GM19351 (cell line): ENCODE results near the gene TERT.
"Not testable (repeated sequence)": the region's sequence is repeated elsewhere in the genome, so short reads cannot be mapped to it uniquely, and the experiment has no call there.

ENCODE experiments used
- ATAC-seq: cut with Tn5 transposase; IDR thresholded peaks from one replicate; pipeline ENCODE4 v1.9.1; 2021; ENCODE audit warnings: mild to moderate bottlenecking, moderate library complexity; ENCODE audit not compliant: unreplicated experiment

The TERT gene

DNA sequence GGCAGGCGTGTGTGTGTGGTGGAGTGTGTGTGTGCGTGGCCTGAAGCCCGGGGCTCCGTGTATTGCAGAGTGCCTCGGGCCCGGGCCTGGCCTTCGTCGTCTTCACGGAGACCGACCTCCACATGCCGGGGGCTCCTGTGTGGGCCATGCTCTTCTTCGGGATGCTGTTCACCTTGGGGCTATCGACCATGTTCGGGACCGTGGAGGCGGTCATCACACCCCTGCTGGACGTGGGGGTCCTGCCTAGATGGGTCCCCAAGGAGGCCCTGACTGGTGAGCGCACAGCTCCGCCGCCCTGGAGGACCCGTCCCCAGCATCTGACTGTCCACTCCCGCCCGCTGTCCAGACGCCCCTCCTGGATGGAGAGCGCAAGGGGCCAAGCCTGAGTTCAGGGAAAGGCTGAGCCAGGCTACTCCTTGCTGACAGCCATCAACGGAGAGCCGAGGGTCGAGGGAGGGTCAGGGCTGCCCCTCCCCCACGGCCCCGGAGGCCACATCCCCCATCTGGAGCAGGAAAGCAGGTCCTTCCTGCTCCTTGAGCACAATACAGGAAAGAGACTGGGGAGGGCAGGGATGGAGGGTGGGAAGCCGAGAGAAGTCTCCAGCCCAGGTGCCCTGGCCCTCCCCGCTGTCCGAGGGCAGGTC lies 51.3 kb downstream of the TERT start:
- ATAC-seq = no peak

DNA sequence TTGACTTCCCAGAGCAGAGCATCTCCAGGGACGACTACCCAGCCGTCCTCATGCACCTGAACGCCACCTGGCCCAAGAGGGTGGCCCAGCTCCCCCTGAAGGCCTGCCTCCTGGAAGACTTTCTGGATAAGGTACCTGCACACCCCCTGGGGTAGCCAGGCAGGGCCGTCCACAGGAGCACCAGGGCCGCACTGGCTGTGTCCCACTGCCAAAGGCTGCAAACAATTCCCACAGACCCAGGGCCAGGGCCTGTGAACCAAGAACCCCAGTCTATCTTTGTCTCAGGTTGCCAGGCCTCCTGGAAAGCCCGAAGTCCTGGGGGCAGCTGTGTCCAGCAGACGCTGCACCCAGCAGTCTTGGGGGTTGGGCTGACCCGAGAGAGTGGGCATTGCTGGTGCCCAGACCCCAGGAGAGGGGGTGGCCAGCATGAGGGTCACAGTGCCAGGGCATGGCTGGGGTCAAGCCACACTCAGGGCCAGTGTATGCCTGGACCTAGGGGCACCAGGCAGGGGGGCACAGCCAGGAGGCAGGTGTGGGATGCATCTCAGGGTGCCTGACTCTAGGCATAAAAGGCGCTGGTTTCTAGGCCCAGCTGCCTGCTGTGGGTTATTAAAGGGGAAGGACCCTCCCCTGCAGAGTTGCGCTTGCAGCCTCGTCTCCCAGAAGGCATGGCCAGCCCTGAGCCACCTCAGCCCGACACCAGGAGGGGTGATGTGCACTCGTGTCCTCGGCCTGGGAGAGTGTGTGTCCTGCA lies 52.0 kb downstream of the TERT start:
- ATAC-seq = no peak

DNA sequence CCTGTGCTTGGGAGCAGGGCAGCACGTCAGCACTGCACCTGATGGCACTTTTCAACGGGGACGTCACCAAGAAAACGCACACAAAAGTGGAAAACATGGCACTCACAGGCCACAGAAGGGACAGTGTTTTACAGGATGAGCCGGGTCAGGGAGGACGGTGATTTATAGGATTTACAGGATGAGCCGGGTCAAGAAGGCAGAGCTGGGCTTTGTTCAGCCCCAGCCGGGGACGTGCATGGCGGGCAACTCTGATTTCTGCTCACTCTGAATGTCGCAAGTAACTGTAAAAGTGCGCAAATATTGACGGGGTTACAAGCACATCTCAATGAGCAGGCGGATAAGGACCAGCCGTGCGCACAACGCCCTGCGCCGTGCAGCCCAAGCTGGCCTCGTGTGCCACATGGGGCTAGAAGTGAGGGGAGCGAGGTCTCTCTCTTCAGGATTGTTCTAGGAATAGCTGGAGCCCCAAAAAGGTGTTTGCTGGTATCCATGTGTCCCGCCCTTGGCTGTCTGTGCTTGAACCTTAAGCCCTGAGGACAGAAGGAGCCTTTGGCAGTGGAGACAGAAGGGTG lies 53.3 kb downstream of the TERT start:
- no peak for ATAC-seq

DNA sequence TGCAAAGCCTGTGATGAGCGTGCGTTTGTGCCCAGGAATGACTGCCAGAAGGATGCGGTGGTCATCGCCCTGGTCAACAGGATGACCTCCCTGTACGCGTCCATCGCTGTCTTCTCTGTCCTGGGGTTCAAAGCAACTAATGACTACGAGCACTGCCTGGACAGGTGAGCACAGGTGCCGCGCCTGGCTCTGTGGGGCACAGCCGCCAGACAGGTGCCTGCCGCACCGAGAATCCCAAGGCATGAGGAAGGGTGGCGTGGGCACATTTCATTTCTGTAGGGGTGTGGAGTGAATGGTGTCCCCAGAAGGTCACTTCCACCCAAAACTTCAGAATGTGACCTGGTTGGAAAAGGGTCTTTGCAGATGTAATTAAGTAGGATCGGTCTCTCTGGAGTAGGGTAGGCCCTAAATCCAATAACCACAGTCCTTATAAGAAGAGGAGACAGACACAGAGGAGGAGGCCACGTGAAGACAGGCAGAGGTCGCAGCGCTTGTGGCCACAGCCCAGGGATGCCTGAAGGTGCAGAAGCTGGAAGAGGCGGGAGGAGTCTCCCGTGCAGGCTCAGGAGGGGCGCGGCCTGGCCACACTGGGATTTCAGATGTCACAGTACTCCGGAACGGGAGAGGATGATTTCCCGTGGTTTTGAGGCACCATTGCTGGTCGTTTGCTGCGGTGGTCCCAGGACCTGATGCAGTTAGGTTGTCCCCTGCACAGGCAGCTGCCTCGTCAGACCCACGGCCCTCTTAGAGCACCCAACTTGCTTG lies 54.2 kb downstream of the TERT start:
- no peak for ATAC-seq

DNA sequence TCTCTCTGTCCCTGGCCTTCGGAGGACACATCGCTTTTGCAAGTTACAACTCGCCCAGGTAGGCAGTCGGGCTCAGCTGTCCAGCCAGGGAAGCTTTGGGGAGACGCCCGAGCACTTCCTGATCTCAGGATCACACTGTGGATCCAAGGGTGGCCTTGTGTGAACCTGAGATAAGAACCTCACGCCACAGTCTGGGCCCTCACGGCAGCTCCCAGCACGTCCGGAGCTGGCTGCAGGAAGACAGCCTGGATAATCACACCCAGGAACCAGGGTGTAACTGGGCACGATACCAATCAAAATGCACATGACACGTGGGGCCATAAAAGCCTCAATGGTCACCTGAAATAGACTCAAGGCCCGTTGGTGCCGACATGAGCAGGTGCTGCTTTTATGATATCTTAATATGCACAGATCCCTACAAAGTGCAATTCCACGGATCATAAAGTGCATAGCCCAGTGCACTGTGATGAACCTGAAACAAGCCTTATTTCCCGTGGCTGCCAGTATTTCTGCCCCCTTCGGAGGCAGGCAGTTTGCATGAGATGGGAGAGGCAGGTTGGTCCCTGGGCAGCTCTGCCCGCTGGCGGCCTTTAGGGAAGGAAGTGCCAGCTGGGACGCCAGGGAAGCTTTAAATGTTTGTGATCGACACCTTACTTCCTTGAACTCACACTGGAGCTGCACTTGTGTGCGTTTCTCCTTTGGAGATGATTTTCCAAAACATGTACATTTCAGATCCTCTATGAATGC lies 55.2 kb downstream of the TERT start:
- no peak for ATAC-seq

DNA sequence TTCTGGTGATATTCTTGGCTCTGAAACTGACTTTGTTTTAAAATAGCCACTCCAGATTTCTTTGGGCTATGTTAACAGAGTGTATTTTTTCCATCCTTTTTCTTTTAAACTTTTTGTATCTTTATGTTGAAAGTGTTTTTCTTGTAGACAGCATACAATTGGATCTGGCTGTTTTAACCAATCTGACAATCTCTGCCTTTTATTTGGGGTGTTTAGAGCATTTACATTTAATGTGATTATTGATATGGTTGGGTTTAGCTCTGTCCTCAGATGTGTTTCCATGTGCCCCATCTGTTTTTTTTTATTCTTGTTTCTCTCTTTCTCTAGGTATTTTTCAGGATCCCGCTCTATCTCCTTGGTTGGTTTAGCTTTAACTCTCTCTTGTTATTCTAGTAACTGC lies 59.0 kb downstream of the TERT start:
- ATAC-seq = no peak

DNA sequence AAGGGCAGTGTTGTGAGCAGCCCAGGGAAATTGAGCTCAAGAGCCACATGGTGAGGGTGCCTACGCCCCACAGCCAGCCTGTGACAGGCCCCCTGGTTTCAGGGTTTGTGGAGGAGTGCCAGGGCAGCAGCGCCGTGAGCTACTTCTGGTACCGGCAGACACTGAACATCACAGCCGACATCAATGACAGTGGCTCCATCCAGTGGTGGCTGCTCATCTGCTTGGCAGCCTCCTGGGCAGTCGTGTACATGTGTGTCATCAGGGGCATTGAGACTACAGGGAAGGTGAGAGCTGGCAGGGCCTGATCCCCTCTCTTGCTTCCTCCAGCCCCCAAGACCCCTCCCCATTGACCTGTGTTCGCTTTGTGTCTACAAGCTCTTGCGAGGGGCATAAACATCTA lies 59.5 kb downstream of the TERT start:
- ATAC-seq = no peak

DNA sequence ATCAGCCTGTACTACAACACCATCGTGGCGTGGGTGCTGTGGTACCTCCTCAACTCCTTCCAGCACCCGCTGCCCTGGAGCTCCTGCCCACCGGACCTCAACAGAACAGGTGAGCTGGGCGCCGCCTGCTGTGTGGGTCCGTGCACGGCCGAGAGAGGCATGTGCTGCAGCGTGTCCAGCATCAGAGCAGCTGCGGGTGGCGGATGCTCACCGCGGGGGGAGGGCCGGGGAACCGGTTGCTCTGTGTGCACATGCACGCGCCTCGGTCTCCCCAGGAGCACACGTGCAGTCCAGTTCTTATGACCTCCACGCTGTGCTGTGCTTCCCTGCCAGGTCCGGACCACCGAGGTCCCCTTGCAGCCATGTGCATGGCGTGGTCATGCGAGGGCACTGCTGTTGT lies 62.1 kb downstream of the TERT start:
- no peak for ATAC-seq

DNA sequence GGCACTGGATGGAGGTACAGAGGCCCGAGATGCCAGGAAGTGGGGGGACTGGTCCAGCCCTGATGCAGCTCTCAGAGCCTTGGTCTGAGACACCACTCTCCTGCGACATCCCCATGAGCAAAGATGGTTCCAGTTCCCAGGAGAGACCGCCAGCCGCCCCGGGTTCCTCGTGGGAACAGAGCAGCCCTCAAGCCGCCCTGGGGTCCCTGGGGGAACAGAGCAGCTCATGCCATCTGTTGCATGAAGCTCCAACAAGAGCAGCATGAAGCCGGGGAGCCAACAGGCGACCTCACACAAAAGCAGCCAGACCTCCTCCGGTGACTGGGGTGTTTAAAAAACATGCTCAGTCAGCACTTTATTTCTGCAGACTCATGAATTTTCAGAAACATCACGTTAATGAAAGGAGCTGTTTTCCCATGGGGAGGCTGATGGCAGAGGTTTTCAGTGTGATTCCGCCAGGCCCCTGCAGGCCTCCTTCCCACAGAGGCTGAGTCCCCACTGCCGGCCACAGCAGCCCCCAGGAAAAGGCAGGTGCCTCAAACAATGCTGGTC lies 63.4 kb downstream of the TERT start:
- ATAC-seq = no peak

DNA sequence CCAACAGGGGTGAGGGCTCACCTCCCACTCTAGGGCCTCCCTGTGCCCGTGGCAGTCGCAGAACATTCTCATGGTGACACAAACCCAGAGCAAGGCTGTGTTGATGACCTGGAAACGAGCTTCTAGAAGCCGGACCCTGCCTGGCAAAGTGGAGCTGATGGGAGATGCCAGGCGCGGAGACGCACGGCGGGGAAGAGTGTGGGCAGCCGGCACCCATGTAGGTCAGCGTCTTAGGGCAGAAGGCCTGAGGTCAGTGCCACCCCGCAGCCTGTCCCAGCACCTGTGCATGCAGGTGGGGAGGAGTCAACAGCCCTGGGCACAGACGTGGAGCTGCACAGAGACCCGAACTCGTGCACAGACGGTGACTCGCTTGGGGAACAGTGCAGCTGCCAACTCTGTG lies 64.3 kb downstream of the TERT start:
- ATAC-seq = no peak

DNA sequence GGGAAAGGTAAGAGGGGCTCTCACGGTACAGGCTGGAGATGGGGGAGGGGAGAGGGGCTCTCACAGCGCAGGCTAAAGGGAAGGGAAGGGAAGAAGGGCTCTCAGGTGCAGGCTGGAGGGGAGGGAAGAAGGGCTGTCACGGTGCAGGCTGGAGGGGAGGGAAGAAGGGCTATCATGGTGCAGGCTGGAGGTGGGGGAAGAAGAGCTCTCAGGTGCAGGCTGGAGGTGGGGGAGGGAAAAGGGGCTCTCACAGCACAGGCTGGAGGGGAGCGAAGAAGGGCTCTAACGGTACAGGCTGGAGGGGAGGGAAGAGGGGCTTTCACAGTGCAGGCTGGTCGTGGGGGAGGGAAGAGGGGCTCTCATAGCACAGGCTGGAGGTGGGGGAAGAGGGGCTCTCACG lies 65.0 kb downstream of the TERT start:
- ATAC-seq = no peak

DNA sequence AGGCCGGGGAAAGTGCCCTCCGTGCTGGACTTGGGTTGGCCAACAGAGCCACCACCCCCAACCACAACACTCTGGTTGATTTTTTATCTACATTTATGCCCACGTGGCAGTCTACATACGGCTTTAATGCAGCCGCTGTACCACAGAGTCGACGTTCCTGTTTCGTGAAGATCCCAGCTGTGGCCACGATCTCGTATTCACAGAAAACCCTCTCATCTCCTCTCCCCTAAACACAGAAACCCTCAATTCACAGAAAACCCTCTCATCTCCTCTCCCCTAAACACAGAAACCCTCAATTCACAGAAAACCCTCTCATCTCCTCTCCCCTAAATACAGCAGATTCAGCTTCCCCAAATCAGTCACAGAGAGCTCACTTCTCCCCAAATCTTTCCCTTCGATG lies 65.8 kb downstream of the TERT start:
- not testable (repeated sequence) for ATAC-seq

DNA sequence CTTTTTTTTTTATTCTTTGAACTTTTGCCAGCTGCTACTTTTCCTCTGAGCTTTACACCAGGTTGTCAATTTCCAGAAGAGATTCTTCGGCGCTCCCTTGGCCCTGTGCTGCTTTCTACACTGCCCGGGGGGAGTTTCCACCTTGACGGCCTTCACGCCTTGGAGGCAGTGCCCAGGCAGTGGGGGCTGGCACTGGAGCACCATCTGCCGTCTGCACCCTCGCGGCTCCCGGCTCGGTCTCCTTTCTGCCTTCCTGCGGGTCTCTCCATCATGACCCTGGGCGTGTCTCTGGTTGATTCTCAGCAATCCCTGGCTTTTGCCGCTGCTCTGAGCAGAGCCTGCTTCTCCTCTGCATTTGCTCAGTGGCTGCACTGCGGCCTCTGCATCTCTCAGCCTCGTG lies 66.7 kb downstream of the TERT start:
- ATAC-seq = no peak

DNA sequence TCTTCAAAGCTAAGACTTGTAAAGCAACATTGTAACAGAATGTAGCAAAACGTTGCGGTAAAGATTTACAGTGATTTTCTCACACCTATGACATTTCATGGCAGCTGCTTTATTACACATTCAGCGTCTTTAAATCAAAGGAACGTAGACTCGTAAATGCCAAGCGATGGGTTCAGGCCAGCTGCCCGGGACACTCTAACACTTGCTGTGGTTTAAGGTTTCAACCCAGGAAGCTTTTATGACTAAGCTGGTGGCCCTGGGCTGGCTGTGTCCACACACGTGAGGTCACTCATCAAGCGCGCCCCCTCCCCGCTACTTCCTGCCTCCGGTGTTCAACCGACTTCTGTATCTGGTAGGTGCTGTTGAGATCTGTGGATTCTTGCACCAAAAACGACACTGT lies 67.2 kb downstream of the TERT start:
- no peak for ATAC-seq

DNA sequence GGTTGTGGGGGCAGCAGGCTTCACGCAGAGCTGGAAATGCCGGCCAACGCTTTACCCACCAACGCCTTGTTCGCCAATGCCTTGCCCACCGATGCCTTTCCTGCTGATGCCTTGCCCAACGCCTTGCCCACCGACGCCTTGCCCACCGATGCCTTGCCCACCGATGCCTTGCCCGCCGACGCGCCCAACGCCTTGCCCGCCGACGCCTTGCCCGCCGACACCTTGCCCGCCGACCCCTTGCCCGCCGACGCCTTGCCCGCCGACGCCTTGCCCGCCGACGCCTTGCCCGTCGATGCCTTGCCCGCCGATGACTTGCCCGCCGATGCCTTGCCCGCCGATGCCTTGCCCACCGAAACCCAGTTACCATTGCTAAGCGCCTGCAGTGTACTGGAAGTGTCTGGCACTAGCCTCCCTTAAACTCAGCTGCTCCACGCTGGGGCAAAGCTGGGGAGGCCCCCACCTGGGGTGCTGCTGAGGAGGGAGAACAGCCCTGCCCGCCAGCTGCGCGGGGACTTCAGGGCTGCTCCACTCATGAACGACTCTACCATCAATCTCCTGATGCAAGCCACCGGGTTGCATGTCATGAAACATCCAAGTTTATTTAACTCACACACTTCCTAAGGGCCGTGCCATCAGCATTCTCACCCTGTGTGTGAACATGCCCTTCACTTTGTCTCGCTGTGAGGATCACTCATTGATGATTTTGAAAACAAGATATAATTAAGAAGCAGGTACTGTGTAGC lies 67.9 kb downstream of the TERT start:
- no peak for ATAC-seq

DNA sequence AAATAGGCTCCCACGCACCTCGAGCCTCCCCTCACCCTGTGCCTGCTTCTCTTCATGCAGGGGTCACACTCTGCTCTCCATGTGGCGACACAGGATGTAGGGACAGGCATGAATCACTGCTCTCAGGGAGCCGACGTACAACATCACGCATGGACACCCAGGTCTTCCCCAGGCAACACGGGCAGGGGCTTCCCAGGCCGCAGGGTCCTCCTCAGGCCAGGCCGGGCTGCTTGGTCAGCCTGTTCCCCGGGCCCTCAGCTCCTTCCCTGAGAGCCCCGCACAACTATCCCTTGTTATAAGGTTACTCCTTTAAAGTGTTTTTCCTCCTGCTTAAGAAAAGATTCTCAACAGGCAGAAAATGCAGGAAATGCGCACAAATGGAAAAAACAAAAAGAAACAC lies 68.6 kb downstream of the TERT start:
- ATAC-seq = no peak

DNA sequence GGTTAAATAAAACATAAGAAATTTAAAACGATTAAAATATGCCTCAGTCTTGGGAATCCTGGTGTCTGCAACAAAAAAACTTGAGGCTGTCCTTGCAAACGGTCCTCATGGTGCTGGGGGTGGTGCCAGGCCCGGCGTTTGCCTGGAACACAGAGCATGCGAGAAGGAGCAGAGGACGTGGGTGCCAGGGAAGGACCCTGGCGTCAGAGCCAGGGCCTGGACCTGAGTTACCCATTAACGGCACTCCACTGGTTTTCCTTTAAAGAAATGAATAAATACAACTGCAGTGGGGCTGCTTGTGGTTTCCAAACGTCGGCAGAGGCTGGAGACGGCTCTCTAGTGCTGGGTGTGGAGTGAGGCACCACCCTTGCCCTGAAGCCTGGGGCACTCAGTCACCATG lies 69.8 kb downstream of the TERT start, which contains the start of gene SLC6A18:
Gene SLC6A18 (plus strand): TSS at position 301 of the 400 bp plus-strand sequence. CDS start 97 bp downstream, at position 398.
- no peak for ATAC-seq

DNA sequence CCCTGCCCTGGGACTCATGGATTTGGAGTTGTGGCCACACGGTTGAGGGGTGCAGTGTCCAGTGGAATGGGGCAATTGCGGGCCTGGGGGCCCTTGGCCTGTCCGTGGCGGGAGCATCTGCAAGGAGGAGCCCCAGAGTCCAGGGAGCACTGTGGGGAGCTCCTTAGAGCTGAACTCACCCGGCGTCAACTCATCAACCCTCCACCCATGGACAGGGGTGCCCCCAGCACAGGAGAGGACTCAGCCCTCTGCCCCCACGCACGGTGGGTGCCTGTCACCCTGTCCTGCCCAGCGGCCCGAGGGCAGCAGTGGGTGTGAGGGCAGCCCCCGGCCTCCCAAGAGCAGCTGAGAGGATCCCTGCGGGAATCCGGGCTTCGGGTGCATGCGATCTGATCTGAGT lies 70.2 kb downstream of the TERT start:
- no peak for ATAC-seq

DNA sequence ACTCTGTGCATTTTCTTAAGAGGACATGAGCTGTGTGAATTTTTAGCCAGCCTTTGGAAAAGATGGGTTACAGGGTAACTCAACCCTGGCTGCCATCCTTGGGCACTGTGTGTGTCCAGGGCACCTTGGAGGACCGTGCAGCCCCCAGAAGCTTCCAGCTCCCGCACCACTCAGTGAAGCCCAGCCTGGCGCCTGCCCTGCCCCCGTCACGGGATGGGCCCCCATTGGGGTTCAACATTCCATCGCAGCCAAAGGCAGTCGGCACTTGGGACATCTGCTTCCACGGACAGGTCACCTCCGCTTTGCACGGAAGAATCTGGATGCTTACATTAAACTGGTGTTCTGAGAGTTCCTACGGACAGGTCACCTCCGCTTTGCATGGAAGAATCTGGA lies 71.6 kb downstream of the TERT start:
- ATAC-seq = no peak
